ENCODE data around the gene RMI1.
"Not testable (repeated sequence)": the region's sequence is repeated elsewhere in the genome, so short reads cannot be mapped to it uniquely, and the experiment has no call there.

Gene RMI1

GRCh38 chr9:83980395-83981125 is at the start of gene RMI1:
Gene RMI1, plus strand, starts transcription at chr9:83980805. Its CDS starts 20,182 bp downstream, at chr9:84000987.
- peak; percentile 98 to 99 (median 99) for DNase-seq (ENCODE audit: low read depth in 3 of 3, low spot score in 1 of 3)

GRCh38 chr9:83930881-83931280 is 49.7 kb upstream of the RMI1 start:
- no peak for DNase-seq (ENCODE audit: low read depth in 3 of 3, low spot score in 1 of 3)

- no peak for DNase-seq (ENCODE audit: low read depth in 3 of 3, low spot score in 1 of 3)
Measured at GRCh38 chr9:83932011-83932410, 48.6 kb upstream of the RMI1 start.

- DNase-seq (ENCODE audit: low read depth in 3 of 3, low spot score in 1 of 3) = no peak
Measured at GRCh38 chr9:83932851-83933250, 47.8 kb upstream of the RMI1 start.

GRCh38 chr9:83933790-83934189 is 46.8 kb upstream of the RMI1 start:
- no peak for DNase-seq (ENCODE audit: low read depth in 3 of 3, low spot score in 1 of 3)

- DNase-seq (ENCODE audit: low read depth in 3 of 3, low spot score in 1 of 3) = no peak
Measured at GRCh38 chr9:83934569-83935275, 45.9 kb upstream of the RMI1 start.

- DNase-seq (ENCODE audit: low read depth in 3 of 3, low spot score in 1 of 3) = no peak
Measured at GRCh38 chr9:83935276-83935935, 45.2 kb upstream of the RMI1 start.

GRCh38 chr9:83936523-83936922 is 44.1 kb upstream of the RMI1 start:
- DNase-seq (ENCODE audit: low read depth in 3 of 3, low spot score in 1 of 3) = no peak

GRCh38 chr9:83937861-83938455 is 42.6 kb upstream of the RMI1 start:
- no peak for DNase-seq (ENCODE audit: low read depth in 3 of 3, low spot score in 1 of 3)

- DNase-seq (ENCODE audit: low read depth in 3 of 3, low spot score in 1 of 3) = no peak
Measured at GRCh38 chr9:83940590-83941303, 39.9 kb upstream of the RMI1 start.

- DNase-seq (ENCODE audit: low read depth in 3 of 3, low spot score in 1 of 3) = not testable (repeated sequence)
Measured at GRCh38 chr9:83948096-83948495, 32.5 kb upstream of the RMI1 start.

GRCh38 chr9:83956086-83956435 is 24.5 kb upstream of the RMI1 start:
- peak in 1 of 3 donors; percentile 22 for DNase-seq (ENCODE audit: low read depth in 3 of 3, low spot score in 1 of 3)

GRCh38 chr9:83956436-83957247 is 24.0 kb upstream of the RMI1 start:
- peak in 1 of 3 donors; percentile 30 for DNase-seq (ENCODE audit: low read depth in 3 of 3, low spot score in 1 of 3)

GRCh38 chr9:83957248-83957513 is 23.4 kb upstream of the RMI1 start:
- no peak for DNase-seq (ENCODE audit: low read depth in 3 of 3, low spot score in 1 of 3)

GRCh38 chr9:83959061-83959460 is 21.5 kb upstream of the RMI1 start:
- no peak for DNase-seq (ENCODE audit: low read depth in 3 of 3, low spot score in 1 of 3)

- no peak for DNase-seq (ENCODE audit: low read depth in 3 of 3, low spot score in 1 of 3)
Measured at GRCh38 chr9:83960991-83961390, 19.6 kb upstream of the RMI1 start.

- DNase-seq (ENCODE audit: low read depth in 3 of 3, low spot score in 1 of 3) = no peak
Measured at GRCh38 chr9:83962165-83962564, 18.4 kb upstream of the RMI1 start.

- no peak for DNase-seq (ENCODE audit: low read depth in 3 of 3, low spot score in 1 of 3)
Measured at GRCh38 chr9:83964973-83965349, 15.6 kb upstream of the RMI1 start.

GRCh38 chr9:83965350-83966208 is 15.0 kb upstream of the RMI1 start:
- no peak for DNase-seq (ENCODE audit: low read depth in 3 of 3, low spot score in 1 of 3)

GRCh38 chr9:83966209-83966582 is 14.4 kb upstream of the RMI1 start:
- DNase-seq (ENCODE audit: low read depth in 3 of 3, low spot score in 1 of 3) = no peak
